Right atrium auricular region (tissue), 2 donors: ENCODE measurements around the gene C7orf57. TPM values are rescaled to one million over a fixed set of nuclear protein-coding genes. Genes with fewer than 3 reads are reported as not detected.
"Not testable (repeated sequence)": the region's sequence is repeated elsewhere in the genome, so short reads cannot be mapped to it uniquely, and the experiment has no call there.

ENCODE experiments used
- DNase-seq: peaks from one replicate; pipeline ENCODE4 v3.0.0-alpha.2; 2019; ENCODE audit warnings: low spot score
- H3K27ac ChIP-seq, 2 donors: fragments of 200-600 bp; sonication (generic); 1 replicate in 1 of 2; 2 replicates in 1 of 2; pipeline ENCODE4 v1.5.1; 2016 to 2019
- H3K27me3 ChIP-seq, 2 donors: fragments of 200-600 bp; sonication (generic); one replicate each; pipeline versions ENCODE4 v1.5.1 to v1.6.0; 2017 to 2019
- H3K36me3 ChIP-seq: fragments of 200-600 bp; sonication (generic); one replicate; pipeline ENCODE4 v1.5.1; 2016
- H3K4me1 ChIP-seq, 2 donors: fragments of 200-600 bp; sonication (generic); one replicate each; pipeline versions ENCODE4 v1.5.1 to v1.6.0; 2017 to 2019
- H3K4me3 ChIP-seq, 2 donors: fragments of 200-600 bp; sonication (generic); 1 replicate in 1 of 2; 2 replicates in 1 of 2; pipeline ENCODE4 v1.5.1; 2017 to 2019; ENCODE audit warnings: mild to moderate bottlenecking in 1 of 2, moderate library complexity in 1 of 2
- H3K9me3 ChIP-seq, 2 donors: fragments of 200-600 bp; sonication (generic); one replicate each; pipeline ENCODE4 v1.5.1; 2019
- total RNA-seq, 2 donors: library from RNA; depleted of rRNA; stranded (reverse); fragments of >200 nt; gene quantifications; one replicate each; pipeline ENCODE4 v1.1.0, GENCODE V29; 2016
- TF ChIP-seq, protein P1 (sequence below), 2 donors: fragments of 200-600 bp; sonication (generic); IDR thresholded peaks; one replicate each; pipeline ENCODE4 v1.5.1; 2019; ENCODE audit warnings: antibody characterized with exemption in 2 of 2

Gene C7orf57
- not detected for total RNA-seq

DNA sequence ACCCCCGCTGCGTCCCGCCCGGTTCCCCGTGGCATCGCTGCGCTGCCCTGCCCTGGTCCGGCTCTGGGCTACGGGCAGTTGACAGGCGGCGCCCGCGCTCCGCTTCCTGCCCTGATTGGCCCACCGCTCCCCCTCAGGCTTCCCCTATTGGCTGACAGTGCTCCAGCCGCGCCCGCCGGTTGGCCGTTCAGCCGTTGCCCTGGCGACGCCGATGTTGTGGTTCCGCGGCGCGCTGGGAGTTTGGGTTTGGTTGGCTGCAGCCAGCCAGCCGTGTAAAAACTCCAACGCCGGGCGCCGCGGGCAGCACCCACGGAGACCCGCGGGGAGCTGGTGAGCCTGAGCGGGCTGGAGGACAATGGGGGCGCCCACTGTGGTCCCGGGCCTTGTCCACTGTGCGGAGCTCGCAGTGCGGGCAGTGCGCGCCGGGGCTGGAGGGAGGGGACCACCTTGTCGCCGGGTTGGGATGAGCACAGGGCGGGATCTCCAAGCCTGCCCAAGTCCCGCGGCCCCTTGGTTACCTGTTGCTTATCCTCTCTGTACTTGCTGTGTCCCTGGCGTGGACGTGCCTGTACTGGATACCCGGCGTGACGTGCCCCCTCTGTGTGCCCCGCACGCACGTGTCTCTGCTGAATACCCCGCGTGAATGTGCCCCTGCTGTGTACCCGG lies at the start of gene C7orf57:
TSS of gene C7orf57 (plus strand) at position 243 of the 666 bp plus-strand sequence. CDS start 766 bp downstream, outside the sequence.
- TF ChIP-seq, protein P1, sequence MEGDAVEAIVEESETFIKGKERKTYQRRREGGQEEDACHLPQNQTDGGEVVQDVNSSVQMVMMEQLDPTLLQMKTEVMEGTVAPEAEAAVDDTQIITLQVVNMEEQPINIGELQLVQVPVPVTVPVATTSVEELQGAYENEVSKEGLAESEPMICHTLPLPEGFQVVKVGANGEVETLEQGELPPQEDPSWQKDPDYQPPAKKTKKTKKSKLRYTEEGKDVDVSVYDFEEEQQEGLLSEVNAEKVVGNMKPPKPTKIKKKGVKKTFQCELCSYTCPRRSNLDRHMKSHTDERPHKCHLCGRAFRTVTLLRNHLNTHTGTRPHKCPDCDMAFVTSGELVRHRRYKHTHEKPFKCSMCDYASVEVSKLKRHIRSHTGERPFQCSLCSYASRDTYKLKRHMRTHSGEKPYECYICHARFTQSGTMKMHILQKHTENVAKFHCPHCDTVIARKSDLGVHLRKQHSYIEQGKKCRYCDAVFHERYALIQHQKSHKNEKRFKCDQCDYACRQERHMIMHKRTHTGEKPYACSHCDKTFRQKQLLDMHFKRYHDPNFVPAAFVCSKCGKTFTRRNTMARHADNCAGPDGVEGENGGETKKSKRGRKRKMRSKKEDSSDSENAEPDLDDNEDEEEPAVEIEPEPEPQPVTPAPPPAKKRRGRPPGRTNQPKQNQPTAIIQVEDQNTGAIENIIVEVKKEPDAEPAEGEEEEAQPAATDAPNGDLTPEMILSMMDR (IDR thresholded peaks at IDR 0.05), result peak in 1 of 2 donors; percentile 50

DNA sequence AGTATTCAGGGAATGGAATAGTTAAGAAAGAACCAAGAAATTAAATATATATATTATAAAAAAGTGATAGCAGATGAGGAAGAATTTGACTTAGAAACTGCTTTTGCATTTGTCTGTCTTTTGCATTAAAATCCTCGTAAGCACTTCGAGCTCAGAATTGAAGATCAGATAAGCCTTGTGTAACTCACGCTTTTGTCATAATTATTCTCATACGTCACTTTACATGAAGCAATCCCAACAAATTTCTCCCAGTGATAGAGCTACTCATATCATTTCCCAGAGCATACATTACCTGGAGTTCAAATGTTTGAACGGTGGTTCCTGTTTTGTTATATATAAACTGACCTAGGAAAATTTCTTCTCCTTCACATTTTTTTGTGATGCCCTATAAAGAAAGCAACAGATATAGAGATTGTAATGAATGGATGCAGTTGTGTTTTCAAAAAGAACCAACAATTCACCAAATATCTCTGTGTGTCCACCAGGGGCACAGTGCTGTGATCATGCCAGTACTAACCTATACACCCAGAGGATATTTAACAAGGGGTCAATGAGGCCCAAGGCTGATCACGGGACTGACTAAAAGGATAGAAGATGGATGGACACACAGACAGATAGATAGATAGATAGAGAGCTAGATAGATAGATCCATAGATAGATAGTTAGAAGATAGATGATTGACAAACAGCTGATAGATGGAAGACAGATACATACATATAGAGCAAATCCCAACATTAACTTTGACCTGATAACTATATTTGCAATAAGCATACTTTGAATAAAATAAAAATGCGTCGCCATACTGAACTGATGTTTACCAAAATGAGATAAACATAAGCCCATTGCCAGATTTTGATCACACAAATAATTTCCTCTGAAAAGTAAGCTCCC lies 46.6 kb upstream of the C7orf57 start:
- no peaks in the 10 kb centered on the region for H3K9me3 ChIP-seq
- TF ChIP-seq, protein P1 (IDR thresholded peaks at IDR 0.05), result no peak
- no peak overlapping the region for H3K4me3 ChIP-seq
- no peaks in the 10 kb centered on the region for H3K27me3 ChIP-seq
- no peak overlapping the region for H3K27ac ChIP-seq
- H3K4me1 ChIP-seq, result no peaks in the 10 kb centered on the region
- H3K36me3 ChIP-seq, result no peaks in the 10 kb centered on the region
- no peak for DNase-seq

More for the DNA sequence above, at the start of gene C7orf57:
- H3K27ac ChIP-seq, result no peak within 1 kb of the TSS
- peak within 1 kb of the TSS; percentile 40 to 62 for H3K4me3 ChIP-seq
- no peaks in the 10 kb centered on the region for H3K27me3 ChIP-seq
- H3K36me3 ChIP-seq, result no peaks in the 10 kb centered on the region
- DNase-seq, result peak; percentile 93
- no peaks in the 10 kb centered on the region for H3K9me3 ChIP-seq
- peaks cover 0 to 14% of the 10 kb centered on the region in 2 donors for H3K4me1 ChIP-seq

DNA sequence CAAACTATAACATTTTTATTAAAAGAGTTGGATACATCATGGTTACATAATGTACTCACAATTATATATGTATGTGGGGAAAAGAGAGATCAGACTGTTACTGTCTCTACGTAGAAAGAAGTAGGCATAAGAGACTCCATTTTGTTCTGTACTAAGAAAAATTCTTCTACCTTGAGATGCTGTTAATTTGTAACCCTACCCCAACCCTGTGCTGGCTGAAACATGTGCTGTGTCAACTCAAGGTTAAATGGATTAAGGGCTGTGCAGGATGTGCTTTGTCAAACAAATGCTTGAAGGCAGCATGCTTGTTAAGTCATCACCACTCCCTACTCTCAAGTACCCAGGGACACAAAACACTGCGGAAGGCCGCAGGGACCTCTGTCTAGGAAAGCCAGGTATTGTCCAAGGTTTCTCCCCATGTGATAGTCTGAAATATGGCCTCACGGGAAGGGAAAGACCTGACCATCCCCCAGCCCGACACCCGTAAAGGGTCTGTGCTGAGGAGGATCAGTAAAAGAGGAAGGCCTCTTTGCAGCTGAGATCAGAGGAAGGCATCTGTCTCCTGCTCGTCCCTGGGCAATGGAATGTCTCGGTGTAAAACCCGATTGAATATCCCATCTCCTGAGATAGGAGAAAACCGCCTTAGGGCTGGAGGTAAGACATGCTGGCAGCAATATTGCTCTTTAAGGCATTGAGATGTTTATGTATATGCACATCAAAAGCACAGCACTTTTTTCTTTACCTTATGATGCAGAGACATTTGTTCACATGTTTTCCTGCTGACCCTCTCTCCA lies 45.5 kb upstream of the C7orf57 start:
- not testable (repeated sequence) for H3K36me3 ChIP-seq, H3K4me3 ChIP-seq, H3K4me1 ChIP-seq, H3K9me3 ChIP-seq, DNase-seq, H3K27ac ChIP-seq, H3K27me3 ChIP-seq

DNA sequence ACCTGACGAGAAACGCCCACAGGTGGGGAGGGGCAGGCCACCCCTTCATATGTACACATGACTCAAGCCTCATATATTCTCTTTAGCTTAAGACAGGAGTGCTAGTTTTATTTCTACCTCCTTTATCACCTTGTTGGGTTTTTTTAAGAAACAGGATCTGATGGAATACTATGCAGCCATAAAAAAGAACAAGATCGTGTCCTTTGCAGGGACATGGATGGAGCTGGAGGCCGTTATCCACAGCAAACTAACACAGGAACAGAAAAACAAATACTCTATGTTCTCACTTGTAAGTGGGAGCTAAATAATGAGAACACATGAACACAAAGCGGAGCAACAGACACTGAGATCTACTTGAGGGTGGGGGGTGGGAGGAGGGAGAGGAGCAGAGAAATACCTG lies 44.8 kb upstream of the C7orf57 start:
- Histone ChIP-seq H3K36me3 (no peaks in the 10 kb centered on the region), H3K9me3 (no peaks in the 10 kb centered on the region), H3K4me1 (no peaks in the 10 kb centered on the region), H3K4me3 (no peak overlapping the region), H3K27ac (no peak overlapping the region), H3K27me3 (no peaks in the 10 kb centered on the region)
- DNase-seq, result no peak
- TF ChIP-seq, protein P1 (IDR thresholded peaks at IDR 0.05), result no peak

DNA sequence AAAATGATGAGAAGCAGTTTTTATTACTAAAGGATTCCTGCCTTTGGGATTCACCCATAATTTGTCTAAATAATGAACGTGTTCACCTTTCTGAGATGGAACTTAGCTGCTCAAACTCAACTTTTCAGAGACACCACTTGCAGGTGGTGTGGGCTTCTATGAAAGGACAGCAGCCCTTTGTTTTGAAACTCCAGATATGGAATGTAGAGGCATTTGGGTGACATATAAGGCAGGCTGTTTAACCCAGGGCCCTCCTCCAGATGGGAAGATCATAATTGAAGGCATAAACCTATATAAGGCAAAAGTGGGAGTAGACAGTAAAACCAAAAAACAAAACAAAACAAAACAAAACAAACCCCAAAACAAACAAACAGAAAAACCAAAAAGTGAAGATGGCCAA lies 44.1 kb upstream of the C7orf57 start:
- peak overlapping the region; percentile 15 to 64 for H3K27ac ChIP-seq
- no peak for DNase-seq
- no peaks in the 10 kb centered on the region for H3K36me3 ChIP-seq
- H3K9me3 ChIP-seq, result no peaks in the 10 kb centered on the region
- peak overlapping the region in 1 of 2 donors; percentile 50 for H3K4me3 ChIP-seq
- H3K4me1 ChIP-seq, result no peaks in the 10 kb centered on the region
- H3K27me3 ChIP-seq, result no peaks in the 10 kb centered on the region
- TF ChIP-seq, protein P1 (IDR thresholded peaks at IDR 0.05), result no peak
